SK-MEL-5 (cell line): ENCODE measurements around the gene TTLL3. TPM values are rescaled to one million over a fixed set of nuclear protein-coding genes. Genes with fewer than 3 reads are reported as not detected.
"Not testable (repeated sequence)": the region's sequence is repeated elsewhere in the genome, so short reads cannot be mapped to it uniquely, and the experiment has no call there.

ENCODE experiments used
- DNase-seq: peaks from one replicate; pipeline ENCODE4 v3.0.0-alpha.2; 2016; ENCODE audit warnings: low read depth, low spot score
- in situ Hi-C: cut with HindIII; loops from 2 replicates; pipeline ENCODE4 v1.10.0; 2016; ENCODE audit warnings: low sequenced_read_pairs, high pct_unique_total_duplicates, low pct_unique_long_range_greater_than_20kb
- total RNA-seq: library from RNA; depleted of rRNA; stranded (reverse); fragments of >200 nt; shearing (Covaris generic); gene quantifications from 2 replicates; pipeline ENCODE4 v1.2.3, GENCODE V29; 2014

The TTLL3 gene
- total RNA-seq, 1 experiment from 2014 or later: 4.2 TPM

DNA sequence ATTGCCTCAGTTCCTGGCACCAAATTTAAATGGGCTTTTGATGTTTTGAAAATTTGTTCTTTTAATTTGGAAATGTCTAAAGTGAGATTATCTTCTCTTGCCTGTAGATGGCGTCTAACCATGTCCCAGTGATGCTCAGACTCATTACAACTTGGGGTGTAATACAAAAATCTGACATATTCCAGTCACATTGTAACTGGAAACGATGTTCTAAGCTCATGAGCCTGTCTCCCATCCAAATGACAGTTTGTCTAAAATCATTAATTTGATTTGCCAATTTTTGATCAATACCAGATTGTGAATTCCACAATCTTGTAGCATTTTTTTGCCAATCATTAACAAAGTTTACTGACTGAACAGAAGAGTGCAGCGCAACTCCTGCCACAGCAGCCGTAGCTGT is 38.8 kb downstream of the TTLL3 start:
- peak; percentile 58 for DNase-seq
- in situ Hi-C loops: not testable (repeated sequence)

DNA sequence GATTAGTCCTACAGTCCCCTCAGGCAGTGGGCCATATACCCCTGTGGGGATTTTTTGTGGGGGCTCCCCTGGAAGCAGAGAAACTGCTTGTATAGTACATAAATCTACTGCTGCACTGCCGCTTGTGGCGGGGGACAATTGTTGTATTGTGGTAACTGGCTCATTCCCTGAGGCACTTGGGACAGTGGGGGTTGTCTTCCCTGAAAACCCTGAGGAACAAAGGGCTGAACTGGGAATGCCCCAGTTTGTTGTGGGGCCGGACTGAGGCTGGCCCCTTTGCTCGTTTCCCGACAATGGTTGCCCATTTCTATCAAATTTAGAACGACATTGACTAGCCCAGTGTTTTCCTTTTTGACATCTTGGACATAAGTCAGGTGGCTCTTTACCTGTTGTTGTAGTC is 41.3 kb downstream of the TTLL3 start:
- in situ Hi-C loops: not testable (repeated sequence)

DNA sequence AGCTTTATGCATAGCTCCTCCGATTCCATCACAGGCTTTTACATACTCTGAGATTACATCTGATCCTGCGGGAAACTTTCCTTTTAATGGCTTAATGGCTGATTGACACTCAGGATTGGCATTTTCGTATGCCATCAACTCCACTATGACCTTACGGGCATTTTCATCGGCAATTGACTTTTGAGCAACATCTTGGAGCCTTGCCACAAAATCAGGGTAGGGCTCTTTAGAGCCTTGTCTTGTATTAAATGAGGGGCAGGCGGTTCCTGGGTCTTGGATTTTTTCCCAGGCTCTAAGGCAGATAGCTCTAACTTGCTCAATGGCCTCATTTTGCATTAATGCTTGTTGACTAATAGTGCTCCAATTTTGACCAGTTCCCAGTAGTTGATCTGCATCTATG is 41.9 kb downstream of the TTLL3 start:
- in situ Hi-C loops, DNase-seq: not testable (repeated sequence)

More for the DNA sequence above, 41.3 kb downstream of the TTLL3 start:
- DNase-seq: not testable (repeated sequence)

DNA sequence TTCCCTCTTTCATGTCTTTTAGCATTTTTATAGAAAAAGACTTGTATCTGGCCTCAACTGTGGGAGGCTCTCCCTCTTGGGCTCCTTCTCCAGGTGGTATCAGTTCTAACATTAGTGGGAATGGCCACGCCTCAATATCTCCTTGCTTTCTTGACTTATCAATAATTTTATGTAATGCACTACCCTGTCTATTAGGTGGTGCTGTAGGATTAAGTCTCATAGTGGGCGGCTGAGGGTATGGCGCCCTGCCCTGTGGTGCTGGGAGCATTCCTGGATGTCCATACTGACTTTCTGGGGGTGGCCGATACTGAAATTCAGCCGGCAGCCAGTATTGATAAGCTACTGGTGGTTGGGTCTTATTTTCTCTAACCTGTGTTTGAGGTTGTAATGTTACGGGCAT is 42.5 kb downstream of the TTLL3 start:
- peak; percentile 43 for DNase-seq
- in situ Hi-C loops: no loop called here

DNA sequence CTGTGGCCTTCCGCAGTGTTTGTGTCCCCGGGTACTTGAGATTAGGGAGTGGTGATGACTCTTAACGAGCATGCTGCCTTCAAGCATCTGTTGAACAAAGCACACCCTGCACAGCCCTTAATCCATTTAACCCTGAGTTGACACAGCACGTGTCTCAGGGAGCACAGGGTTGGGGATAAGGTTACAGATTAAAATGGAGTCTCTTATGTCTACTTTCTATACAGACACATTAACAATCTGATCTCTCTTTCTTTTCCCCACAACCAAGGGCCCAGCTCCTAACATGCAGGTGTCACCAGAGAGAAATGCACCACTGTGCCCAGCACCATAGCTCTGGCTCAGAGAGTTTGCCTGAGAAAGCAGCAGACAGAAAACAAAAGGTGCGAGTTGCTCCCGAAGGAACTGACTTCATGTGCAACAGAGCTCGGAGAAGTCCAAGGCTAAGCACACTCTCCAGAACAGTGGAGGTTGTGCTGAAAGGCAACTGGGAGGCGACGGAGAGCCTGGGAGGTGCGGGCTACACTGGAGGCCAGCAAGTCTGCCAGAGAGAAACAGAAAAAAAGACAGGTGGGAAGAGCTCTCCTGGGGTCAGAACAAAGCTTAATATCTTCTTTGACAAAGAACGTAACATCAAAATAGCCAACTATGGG is 44.4 kb downstream of the TTLL3 start:
- in situ Hi-C loops, DNase-seq: not testable (repeated sequence)

DNA sequence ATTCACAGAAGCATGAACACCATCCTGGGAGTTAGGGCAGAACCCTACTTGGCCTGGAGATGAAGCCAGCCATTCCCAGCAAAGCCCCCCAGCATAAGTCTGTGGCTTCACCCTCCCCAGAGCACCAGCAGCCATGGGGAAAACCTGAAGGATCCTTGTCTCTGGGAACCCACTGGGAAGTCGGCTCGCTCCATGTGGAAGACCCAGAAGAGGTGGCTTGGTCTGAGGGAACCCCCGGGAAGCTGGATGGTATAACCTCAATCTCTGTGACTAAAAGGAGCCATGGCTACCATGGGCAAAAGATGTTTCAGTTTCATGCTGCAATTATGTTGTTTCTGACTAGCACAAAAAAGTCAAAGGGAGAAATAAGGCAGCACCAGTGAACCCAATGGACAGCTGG is 45.5 kb downstream of the TTLL3 start:
- in situ Hi-C loops: no loop called here
- DNase-seq: no peak

DNA sequence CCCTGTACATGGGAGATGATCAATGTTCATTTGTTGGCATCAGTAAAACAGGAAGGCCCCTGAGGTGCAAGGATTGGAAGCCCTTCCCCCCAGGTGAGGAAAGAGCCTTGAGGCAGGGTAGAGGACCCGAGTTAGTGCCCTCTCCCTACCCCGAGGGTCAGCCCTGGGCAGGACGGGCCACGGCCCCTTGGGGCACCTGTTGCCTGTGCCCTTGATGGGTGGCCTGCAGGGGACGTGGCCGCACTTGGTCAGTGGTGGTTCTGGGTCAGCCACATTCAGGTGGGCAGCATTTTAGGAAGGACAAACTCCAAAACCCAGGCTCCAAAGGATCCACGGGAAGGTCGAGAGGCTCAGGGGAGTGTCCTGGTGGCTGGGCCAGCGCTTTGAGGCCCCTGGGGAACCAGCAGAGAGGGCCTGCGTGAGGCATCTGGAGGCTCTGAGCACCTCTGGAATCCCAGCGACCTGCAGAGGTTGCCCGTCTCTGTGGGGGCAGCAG is 49.5 kb downstream of the TTLL3 start:
- DNase-seq: no peak
- in situ Hi-C loops: no loop called here

DNA sequence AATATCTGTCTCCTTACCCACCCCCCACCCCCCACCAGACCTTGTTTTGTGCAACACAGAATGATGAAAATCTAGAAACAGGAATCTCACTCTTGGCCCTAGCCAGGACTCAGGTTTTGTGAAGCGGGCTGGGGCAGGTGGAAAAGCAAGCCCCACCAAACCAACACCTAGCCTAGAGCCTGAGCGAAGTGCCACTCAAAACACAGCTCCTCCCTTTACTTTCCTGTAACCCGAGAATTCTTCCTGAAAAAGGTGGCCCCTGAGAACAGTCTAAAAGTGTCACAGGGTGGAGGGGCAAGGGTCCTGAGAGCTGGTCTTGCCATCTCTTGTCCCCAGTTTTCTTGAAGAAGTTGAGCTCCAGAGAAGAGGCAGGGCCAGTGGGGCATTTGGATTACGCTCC is 51.1 kb downstream of the TTLL3 start:
- in situ Hi-C loops: no loop called here
- DNase-seq: no peak

DNA sequence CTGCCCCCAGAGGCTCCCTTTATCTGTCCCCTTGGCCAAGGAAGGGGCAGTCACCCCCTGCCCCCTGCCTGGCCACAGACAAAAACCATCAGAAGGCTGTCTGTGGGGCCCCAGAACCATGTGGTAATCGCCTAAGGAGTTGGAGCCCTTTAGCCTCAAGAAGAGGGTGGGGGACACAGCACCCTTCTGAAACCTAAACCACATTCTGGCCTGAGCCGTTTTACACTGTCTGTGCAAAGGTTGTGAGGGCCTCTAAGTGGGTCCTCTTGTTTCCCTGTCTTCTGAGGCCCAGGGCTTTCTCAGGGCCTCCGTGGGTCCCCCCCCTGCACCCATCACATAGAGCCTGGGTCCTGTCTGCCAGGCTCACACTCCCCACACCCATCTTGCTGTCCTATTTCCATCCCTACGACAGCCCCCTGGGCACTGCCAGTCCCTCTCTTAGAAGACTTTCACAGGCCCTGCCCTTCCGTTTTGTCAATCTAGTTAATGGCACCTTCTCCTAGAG is 51.6 kb downstream of the TTLL3 start:
- in situ Hi-C loops: no loop called here
- no peak for DNase-seq

DNA sequence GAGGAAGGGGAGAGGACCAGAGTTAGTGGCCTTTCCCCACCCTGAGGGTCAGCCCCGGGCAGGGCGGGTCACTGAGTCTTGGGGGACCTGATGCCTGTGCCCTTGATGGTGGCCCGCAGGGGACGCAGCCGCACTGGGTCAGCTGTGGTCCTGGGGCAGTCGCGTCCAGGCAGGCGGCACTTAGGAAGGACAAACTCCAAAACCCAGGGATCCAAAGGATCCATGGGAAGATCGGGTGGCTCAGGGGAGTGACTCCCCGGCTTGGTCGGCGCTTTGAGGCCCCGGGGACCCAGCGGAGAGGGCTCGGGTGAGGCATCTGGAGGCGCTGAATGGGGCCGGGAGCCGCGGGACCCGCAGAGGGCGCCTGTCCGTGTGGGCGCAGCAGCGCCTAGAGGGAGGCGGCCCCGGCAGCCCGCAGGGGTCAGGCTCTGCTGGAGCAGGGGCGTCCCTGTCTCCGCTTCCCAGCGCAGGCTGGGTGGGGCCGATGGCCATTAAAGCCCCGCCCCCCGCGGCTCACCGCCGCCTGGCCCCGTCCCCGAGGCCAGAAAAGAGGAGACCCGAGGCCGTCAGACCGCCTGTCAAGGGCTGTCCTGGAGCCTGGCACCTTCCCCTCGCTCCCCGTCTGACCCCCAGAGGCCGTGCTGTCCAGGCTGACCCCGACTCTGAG is 52.5 kb downstream of the TTLL3 start:
- no peak for DNase-seq
- in situ Hi-C loops: no loop called here

DNA sequence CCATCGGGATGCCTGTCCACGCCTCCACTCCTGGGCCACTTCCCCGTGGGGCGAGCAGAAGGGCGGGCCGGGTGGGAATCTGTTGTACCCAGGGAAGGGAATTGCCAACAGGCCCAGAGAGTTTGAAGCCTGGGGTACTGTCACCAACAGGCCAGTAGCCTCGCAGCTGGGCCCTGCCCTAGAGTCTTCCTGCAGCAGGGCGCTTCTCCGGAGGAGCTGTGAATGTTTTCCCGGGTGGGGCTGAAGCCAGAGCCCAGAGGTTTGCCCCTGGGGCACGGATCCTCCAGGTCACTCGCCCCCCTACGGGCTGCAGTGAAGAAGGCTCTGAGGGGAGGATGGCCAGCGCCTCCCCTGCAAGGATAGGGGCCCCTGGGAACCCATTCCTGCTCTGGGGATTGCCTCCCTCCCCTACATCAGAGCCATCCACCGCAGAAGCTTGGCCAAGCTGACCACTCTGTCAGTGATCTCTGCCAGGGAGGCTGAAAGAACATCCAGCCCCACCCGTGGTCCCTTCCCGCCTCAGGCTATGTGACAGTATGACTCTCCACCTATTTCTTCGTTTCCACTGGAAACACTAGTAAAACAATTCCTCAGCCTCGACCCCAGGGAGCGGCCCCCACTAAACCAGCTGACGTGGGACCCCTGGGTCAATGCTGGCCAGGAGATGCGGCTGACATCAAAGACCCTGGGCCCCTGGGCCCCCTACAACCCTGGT is 53.2 kb downstream of the TTLL3 start:
- DNase-seq: no peak
- in situ Hi-C loops: no loop called here

DNA sequence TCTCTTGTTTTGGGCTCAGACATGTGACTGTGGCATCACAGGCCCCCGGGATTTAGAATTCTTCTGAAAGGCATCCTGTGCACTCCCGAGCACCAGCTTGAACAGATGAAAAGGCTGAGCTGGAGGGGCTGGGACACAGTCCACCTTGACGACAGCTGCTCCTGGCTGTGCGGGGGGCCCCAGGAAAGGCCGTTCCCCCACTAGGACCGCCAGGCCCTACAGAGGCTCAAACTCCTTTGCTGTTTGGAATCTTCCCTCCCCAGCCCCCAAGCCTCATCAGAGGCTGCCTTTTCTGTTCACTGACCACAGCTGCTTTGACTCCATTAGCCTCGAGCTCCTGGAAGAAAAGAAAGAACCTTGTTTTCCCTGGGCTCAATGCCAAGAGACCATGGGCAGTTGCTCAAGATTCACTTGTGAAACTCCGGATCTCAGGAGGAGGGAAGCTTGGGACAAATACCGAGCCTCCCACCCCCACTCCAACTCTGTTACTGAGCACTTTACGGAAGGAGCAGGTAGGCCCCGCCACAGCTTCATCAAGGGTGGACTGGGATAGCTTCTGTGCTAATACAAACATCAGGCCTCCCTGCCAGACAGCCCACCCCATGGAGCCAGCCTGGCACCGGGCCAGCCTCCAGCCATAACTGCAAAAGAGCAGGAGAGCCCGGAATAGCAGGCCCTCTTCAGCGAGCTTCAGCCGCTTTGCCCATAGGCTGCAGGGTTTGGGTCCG is 54.3 kb downstream of the TTLL3 start:
- in situ Hi-C loops: no loop called here
- peak; percentile 99 for DNase-seq

DNA sequence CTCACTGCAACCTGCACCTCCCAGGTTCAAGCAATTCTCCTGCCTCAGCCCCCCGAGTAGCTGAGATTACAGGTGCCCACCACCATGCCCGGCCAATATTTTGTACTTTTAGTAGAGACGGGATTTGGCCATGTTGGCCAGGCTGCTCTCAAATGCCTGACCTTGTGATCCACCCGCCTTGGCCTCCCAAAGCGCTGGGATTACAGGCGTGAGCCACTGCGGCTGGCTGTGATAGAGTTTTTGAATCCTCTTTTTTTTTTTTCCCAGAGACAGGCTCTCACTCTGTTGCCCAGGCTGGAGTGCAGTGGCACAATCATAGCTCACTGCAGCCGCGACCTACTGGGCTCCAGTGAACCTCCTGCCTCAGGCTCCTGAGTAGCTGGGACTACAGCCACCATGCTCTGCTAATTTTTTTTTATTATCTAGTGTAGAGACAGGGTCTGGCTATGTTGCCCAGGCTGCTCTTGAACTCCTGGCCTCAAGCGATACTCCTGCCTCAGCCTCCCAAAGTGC is 55.1 kb downstream of the TTLL3 start:
- in situ Hi-C loops, DNase-seq: not testable (repeated sequence)

DNA sequence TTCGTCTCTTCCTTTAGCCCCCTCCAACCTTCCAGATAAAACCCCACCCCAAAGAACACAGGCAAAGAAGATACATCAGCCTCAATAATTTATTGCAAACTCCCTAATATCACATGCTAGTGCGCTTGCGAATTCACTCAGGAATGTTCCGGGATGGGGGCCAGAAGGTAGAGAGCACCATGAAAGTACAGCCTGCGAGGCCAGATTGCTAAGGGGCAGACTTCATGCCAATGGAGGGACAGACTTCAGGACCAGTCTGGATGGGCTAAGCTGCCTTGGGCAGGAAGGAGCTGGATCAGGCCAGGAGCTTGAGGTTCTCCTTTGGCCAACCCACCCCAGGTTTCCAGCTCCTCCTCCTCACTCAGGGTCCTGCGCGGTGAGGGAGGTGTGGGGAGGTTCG is 56.6 kb downstream of the TTLL3 start:
- in situ Hi-C loops: no loop called here
- DNase-seq: no peak

DNA sequence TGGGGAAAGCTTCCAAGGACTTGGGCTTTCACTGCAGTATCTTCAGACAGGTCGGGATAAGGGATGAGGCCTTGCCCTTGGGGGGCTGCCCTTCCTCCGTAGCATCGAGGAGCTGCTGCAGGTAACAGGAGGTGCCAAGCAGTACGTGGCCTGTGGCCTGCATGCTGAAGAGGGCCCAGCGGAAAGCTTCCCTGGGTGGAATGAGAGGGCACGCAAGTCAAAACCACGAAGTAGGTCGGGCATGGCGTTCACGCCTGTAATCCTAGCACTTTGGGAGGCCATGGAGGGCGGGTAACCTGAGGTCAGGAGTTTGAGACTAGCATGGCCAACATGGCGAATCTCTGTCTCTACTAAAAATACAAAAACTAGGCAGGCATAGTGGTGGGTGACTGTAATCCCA is 57.0 kb downstream of the TTLL3 start:
- no peak for DNase-seq

DNA sequence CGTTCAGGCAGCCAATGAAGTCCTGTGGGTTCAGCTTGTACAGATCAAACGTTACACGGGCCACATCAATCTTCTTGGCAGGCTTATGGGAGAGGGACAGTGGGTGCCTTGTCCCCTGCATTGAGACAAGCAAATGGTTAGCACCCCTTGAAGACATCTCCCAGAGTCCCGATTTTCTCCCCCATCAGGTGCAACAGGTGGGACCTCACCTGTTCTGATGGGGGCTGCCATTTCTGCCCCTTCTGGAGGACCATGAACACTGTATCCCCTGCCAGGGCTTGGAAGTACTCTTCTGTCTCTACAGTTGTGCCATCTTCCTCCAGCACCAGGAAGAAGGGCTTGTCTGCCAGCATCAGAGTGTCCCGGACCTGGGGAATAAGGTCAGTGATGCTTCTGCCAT is 59.9 kb downstream of the TTLL3 start:
- in situ Hi-C loops: no loop called here
- no peak for DNase-seq

More for the DNA sequence above, 57.0 kb downstream of the TTLL3 start:
- in situ Hi-C loops: no loop called here

DNA sequence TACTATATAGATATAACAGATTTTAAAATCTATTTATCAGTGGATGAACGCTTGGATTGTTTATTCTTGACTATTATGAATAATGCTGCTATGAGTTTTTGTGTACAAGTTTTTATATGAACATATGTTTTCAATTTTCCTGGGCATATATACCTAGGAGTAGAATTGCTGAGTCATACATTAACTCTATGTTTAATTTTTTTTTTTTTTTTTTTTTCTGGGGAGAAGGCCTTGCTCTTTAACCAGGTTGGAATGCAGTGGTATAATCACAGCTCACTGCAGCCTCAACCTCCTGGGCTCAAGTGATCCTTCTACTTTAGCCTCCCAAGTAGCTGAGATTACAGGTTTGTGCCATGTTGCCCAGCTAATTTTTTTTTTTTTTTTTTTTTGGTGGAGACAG is 60.9 kb downstream of the TTLL3 start:
- DNase-seq: no peak
- in situ Hi-C loops: no loop called here

DNA sequence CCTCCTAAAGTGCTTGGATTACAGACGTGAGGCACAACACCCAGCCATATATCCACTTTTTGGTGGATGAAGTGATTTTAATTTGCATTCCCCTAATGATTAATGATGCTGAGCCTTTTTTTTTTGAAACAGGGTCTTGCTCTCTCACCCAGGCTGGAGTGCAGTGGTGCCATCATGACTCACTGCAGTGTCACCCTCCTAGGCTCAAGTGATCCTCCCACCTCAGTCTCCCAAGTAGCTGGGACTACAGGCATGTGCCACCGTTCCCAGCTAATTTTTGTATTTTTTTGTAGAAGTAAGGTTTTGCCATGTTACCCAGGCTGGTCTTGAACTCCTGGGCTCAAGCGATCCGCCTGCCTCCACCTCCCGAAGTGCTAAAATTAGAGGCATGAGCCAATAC is 62.0 kb downstream of the TTLL3 start:
- in situ Hi-C loops, DNase-seq: not testable (repeated sequence)
